GM18870 (cell line): ENCODE measurements around the gene IQGAP3.
"Not testable (repeated sequence)": the region's sequence is repeated elsewhere in the genome, so short reads cannot be mapped to it uniquely, and the experiment has no call there.

Experiments used
- ATAC-seq: cut with Tn5 transposase; IDR thresholded peaks from one replicate; pipeline ENCODE4 v1.9.1; 2021; ENCODE audit warnings: moderate library complexity; ENCODE audit not compliant: unreplicated experiment

The IQGAP3 gene

DNA sequence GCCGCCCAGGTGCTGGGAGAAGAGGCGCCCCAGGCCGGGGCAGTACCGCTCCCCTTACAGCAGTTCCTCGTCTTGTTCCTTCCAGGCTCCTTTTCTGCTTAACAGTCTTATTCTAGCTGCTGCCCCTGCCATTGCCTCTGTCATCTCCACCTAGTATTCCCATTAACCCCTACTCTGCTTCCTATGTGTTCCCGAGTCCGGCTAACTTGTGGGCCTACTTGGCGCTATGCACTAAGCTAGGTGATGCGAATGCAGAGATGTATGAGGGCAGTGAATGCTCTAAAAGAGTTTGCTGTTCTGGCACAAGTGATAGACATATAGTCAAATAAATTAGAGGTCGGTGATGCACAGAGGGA, 276 bp upstream of the IQGAP3 start:
- ATAC-seq = no peak

DNA sequence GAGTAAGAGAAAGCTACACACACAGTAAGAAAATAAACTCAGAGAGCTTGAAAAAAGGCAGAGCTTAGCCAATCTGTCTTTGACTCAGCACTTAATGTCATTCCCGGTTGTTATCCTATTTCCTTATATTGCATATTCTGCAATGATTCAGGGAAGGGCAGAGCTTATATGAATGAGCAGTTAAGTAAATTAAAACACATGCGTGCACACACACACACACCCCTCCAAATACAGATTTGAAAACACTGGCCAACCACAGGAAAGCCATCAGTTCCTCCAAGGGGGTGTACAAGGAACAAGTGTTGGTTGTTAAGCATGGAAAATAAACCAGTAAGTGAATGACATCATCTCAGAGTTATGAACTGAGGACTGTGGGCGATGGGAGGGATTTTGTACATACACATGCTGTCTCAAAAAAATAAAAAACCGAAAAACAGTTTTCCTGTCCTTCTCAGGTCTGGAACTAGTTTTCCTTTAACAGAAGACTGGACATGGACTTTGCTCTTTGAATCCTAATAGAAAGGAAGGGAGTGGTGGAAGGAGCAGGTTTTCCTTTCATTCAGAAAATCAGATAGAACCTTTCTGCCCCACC, 1.0 kb downstream of the IQGAP3 start:
- no peak for ATAC-seq

DNA sequence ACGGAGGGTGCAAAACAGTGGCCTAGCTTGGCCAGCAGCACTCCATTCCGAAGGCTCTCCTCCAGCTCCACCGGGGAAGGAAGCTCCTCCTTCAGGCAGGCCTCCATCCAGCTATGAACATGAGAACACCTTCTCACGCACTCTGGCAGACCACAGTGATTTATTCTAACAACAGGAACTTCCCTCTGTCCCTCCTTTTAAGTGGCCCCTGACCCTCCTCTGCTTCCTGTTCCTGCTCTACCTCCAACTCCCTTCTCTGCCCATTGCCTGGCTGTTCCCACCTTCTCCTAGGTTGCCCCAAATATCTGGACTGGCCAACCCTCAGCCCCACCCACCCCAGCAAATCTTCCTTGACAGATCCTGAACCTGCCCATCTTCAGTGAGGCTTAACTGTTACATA, 5.9 kb downstream of the IQGAP3 start:
- no peak for ATAC-seq

DNA sequence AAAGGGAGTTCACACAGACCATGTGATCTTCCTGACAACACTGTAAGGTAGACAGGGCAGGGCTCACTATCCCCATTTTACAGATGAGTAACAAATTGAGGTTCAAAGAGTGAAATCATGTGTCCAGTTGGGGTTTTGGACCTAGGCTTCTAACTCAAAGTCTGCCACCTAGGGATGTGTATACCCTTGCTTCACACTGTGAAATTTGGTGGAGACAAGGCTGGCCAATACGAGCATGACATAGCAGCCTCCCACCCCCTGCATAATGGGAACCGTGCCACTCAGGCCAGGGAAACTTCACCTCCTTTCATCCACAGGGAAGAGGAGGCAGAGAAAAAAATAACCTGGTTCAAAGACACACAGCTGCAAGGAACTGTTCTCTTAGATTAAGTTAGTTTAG, 6.8 kb downstream of the IQGAP3 start:
- ATAC-seq = no peak

DNA sequence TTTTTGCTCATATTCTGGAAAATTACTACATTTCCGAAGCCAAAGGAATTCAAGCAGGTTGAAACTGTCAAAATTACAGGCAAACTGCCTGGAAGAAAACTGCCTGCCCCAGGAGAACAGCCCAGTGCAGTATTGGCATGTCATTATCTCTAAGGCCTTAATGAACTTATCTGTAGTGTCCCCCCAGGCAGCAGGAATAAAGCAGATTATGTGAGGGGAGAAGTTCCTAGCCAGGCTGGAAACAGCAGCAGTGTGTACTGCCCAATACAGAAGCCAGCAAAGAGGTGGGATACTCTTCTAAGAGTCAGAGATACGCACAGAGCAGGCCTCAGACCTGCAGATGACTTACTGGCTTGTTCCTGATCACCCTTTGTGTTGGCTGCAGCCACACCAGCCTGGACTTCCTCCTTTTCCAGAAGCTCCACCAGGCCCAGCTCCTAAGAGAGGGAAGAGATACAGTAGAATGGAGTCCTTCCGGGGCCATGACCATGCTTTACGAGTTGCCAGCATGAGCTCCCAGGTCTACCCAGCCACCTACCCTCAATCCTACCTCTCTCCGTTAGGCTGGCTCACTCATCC, 11.7 kb downstream of the IQGAP3 start:
- no peak for ATAC-seq

DNA sequence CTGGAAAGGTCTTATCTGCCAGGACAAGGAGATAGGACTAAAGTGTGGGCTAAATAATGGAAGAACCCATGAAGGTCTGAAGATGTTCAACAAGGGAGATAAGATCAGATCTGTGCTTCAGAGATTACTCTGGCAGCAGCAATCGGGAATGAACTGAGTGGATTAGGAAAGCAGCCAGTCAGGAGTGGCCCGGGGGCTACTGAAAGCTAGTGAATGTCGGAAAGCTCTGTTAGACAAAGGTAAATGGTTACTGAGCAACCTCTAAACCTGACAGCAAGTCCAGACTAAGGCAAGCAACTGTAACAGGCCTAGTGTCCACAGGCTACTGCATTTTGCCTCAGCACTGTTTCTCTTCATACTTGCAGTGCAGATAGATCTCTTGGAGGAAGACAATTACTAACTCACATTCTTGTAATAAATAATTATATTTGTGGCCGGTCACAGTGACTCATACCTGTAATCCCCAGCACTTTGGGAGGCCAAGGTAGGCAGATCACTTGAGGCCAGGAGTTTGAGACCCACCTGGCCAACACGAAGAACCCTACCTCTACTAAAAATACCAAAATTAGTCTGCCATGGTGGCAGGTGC, 12.5 kb downstream of the IQGAP3 start:
- no peak for ATAC-seq

DNA sequence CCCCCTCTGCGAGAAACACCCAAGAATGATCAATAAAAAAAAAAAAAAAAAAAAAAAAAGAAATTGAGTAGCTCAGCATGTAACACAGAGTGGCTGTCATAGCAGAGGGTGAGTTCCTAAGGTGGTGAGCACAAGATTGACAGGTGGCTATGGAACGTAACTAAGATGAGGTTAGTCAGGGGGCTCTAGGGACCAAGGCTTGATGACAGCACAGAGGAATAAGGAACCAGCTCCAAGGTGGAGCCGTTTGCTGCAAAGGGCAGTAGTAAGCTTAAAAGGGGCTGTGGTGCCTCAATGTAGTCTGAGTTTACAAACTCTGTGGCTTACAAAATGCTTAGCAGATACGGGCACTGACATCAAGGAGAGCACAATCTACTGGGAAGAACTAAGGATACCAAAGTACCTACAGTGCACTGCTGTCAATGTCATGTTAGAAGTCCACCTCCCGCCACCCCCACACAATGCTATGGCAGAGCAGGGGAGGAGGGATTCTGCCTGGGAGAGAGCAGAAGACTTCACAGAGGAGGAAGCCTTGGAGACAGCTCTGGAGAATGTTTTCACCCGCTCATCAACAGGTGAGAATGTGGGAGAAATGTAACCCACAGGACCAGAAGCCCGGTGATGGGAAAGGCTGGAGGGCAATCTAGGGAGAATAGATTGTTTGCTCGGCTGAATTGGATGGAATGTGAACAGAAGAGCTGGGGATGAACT, 13.1 kb downstream of the IQGAP3 start:
- no peak for ATAC-seq

DNA sequence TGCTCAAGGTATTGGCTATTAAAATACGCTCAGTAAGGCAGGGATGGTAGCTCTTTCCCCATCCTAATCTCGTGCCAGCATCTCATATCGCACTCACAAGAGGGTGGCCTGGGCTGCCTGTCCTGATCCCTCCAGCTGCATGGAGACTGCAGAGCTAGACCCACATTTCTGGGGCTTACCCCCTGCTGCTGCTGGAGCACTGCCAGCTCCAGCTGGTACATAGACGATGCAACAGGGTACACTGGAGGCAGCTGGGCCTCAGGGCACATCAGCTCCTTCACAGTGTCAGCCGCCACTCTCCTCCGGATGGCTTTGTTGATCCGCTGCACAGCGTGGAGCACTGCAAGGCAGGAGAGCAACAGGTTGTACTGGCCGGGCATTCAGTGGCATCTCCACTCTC, 16.0 kb downstream of the IQGAP3 start:
- ATAC-seq = no peak

DNA sequence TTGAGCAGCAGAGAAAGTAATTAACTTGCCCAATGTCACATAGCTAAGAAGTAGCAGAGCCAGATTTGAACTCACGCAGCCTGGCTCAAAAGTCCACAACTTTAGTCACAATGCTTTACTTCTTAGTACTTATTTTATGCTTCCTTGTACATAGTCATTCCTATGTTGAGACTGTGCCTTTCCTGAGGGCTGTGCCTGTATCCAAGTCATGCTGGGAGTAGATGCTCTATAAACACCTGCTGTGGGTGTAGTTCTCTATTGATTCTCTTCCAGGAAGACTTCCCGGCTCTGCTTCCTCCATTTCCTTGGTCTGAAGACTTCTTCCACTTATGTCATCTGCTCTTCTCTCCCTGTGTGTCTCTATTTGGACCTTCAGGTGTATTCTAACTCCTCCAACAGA, 16.6 kb downstream of the IQGAP3 start:
- no peak for ATAC-seq

DNA sequence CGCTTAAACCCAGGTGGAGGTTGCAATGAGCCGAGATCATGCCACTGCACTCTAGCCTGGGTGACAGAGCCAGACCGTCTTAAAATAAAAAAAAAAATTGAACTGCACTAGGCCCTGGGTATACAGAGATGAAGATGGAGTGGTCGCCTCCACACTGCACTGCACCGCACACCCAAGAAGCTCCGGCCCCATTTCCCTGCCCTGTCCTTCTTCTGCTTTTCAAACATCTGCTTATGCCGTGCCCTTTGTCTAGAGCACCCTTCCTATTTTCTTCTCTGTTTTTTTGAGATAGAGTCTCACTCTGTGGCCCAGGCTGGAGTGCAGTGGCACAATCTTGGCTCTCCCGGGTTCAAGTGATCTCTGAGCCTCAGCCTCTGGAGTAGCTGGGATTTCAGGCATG, 17.4 kb downstream of the IQGAP3 start:
- ATAC-seq = no peak

DNA sequence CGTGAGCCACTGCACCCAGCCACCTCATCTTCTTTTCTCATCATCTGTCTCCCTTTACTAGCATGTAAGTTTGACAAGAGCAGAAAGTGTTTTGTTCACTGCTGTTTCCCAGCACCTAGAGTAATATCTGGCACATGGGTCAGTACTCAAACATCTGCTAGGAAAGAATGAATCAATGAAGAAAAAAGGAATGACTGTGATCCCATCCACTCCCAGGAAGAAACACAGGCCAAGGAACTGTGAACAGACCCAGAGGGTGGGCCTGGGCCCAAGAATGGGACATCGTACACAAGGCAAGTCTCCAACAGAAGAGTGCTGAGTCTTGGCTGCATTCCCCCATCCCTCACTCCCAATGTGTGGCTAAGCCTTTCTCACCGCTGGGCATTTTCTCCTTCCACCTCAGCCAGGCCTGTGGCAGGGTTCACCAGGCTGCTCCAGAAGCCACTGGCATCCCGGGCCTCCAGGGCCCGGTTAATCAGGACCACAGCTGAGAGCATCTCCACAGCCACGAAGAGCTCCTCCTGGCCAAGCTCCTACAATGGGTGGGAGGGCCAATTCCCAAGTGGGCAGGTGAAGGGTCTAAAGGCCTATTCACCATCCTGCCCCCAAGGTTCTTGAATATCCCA, 18.4 kb downstream of the IQGAP3 start:
- ATAC-seq = no peak

DNA sequence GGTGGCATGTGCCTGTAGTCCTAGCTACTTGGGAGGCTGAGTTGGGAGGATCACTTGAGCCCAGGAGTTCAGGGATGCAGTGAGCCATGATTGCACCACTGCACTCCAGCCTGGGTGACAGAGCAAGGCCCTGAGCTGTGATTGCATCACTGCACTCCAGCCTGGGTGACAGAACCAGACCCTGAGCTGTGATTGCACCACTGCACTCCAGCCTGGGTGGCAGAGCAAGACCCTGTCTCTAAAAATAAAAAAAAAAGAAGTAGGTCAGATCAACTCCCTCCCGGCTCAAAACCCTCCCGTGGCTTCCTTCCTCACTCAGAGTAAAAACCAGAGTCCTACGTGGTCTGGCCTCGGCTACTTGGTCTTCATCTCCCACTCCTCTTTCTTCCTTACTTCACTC, 19.4 kb downstream of the IQGAP3 start:
- ATAC-seq = not testable (repeated sequence)

DNA sequence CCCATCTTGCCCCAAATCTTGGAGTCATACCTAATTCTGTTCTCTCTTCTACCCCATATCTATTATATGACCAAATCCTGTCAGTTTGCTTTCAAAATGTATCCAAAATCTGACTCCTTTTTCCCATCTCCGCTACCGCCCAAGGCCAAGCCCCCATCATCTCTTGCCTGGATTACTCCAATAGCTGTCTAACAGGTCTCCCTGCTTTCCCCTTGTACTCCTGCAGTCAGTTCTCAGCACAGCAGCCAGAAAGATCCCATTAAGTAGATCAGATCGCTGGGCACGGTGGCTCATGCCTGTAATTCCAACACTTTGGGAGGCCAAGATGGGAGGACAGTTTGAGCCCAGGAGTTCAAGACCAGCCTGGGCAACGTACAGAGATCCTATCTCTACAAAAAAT, 19.8 kb downstream of the IQGAP3 start:
- ATAC-seq = no peak

DNA sequence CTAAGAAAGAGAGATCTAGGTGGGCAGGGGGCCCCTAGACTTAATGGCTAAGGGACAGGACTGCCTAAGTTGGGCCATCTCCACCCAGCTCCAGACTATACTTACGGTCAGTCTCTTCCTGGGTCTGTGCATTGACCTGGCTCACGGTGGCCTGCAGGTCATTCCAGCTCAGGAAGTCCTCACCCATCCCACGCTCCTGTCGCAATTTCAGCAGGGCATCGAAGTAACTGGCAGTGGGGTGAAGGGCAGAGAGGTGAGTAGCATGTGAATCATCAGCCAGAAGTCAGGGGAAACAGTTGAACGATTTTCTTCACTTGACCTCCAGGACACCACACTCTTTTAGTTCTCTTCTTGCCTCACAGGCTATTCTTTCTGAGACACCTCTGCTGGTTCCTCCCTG, 20.5 kb downstream of the IQGAP3 start:
- ATAC-seq = no peak

DNA sequence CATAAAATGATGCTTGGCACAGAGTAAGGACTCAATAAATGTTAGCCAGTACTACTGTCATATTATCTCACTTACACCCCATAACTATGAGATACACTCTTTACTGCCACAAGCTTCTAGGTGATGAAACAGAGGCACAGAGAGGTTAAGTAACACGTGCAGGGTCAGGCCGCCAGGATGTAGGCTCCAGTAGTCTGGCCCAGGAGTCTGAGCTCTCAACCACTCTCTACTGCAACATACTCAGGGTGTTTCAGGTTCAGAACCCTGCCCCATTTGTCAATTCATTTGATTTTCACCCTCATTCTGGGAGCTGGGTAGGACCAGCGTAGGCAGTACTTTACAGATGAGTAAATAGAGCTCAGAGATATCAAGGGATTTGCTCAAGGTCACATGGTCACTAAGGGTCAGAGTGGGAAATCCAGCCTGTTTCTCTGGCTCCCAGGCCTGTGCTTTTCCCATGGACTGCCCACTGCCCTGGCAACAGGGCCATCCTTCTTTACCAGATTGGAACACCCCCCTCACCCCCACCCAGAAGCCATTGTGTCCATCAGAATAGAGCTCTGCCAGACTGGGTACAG, 21.2 kb downstream of the IQGAP3 start:
- no peak for ATAC-seq

DNA sequence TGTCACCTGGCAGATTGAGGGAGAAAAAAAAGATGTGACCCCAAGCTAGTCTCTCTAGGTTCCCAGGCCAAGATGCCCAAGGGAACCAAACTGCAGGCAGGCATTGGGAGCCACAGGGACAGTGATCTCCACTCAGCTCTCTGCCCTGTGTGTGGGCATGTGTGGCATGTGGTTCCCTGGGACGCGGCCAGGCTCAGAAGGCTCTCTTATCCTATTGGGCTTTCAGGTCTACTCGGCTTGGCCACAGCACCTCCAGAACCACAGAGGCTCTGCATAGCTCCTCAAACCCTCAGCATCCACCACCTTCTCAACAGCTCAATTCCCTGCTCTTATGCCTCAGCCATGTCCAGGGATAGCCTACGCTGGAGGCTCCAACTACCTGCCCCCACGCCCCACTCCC, 22.0 kb downstream of the IQGAP3 start:
- no peak for ATAC-seq

DNA sequence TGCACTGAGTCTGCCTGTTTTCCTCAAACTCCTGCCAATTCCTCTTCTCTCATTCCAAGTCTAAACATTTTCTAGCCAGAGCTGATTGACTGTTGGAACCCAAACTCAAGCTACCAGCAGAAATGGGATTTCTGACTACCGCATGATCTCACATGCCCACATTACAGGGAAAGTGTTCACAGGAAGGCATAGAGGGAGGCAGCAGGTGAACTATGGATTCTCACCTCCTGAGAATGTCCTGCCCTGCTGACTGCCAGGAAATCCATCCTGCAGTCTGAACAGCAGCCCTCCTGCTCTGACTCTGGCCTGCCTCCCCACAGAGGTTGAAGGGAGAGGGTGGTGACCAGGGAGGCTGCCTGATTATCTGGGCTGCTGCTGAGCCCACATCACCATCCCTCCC, 22.5 kb downstream of the IQGAP3 start:
- ATAC-seq = no peak

DNA sequence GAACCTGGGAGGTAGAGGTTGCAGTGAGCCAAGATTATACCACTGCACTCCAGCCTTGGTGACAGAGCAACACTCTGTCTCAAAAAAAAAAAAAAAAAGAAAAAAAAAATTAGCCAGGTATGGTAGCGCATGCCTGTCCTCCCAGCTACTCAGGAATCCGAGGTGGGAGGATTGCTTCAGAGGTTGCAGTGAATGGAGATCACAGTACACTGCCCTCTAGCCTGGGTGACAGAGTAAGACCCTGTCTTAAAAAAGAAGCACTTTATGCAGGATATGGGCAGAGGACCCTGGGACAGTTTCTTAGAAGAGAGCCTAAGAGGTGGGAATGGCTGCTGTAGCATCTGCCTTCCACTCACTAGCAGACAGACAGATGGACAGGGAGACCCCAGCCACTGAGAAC, 23.0 kb downstream of the IQGAP3 start:
- ATAC-seq = no peak

DNA sequence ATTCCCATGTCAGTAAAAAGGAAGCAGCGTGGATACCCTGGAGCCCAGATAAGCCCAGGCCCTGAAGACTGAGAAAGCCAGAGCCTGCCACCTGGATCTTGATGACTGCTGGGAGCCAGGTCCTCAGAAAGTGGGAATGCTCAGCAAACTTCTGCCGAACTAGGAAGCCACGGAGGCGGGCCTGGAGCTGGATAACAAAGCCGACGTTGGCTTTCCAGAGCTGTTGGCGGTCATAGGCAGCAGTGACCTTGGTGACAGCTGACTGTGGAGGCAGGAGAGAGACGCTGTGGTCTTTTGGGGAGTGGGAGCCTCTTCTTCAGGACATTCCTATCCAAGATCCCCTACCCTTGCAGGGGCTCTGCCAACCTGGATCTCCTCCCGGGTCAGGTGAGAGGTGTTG, 24.4 kb downstream of the IQGAP3 start:
- no peak for ATAC-seq

DNA sequence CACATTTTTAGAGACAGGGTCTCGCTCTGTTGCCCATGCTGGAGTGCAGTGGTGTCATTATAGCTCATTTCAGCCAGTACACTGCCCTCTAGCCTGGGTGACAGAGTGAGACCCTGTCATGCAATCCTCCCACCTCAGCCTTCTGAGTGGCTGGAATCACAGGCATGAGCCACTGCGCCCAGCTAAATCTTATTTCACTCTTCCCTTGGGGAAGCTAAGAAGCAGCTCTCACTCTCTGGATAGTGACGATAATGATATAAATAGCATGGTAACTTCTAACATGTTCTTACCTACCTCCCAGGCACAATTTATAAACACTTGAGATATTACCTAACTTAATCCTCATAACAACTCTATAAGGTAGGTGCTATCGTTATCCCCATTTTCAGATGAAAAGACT, 24.9 kb downstream of the IQGAP3 start:
- no peak for ATAC-seq

DNA sequence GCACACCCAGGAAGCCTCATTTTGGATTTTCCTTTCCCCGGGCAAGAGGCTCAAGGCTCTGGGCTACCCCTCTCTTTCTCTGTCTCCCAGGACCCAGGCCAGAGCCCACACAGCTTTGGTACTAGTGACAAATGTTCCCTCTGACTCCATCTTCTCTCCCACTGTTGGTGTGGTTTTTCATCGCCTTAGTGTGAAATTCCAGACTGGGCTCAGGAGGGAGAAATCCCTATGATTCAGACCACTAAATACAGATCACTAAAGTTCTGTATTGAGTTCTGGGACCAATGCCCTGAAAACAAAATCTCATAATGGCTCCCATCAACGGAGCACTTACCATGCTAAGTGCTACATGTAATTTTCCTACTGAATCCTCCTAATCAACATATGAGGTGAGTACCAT, 26.1 kb downstream of the IQGAP3 start:
- ATAC-seq = no peak
